HG03280 (cell line): ENCODE data around the gene NHS.
"Not testable (repeated sequence)": the region's sequence is repeated elsewhere in the genome, so short reads cannot be mapped to it uniquely, and the experiment has no call there.

Experiments used
- ATAC-seq: cut with Tn5 transposase; IDR thresholded peaks from one replicate; pipeline ENCODE4 v1.9.1; 2021; ENCODE audit warnings: mild to moderate bottlenecking, moderate library complexity; ENCODE audit not compliant: unreplicated experiment

Gene NHS

DNA sequence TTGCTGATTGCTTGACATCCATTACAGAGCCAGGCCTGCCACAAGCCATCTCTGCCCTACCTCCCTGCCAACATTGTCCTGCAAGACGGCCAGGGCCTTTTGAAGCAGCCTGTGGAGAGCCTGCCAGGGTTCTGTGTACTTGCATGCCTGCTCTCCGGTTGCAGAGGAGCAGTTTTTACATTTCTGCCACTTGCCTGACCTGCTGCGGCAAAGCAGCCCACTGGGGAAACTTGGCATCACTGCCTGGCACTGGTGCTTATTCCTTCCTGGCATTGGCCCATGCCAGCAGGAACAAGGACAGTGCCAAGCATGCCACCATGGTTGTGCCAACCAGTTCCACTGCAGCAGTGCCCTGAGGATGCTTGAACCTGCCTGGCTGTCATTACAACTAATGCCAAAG, 167.1 kb downstream of the NHS start:
- no peak for ATAC-seq

- ATAC-seq, result no peak
These were observed 169.8 kb downstream of the NHS start for GRCh38 chrX:17544821-17545220.

- ATAC-seq, result no peak
These were observed 171.4 kb downstream of the NHS start for GRCh38 chrX:17546356-17546755.

- ATAC-seq, result peak; percentile 72
These were observed 172.7 kb downstream of the NHS start for GRCh38 chrX:17547658-17548057.

- no peak for ATAC-seq
These were observed 174.2 kb downstream of the NHS start for GRCh38 chrX:17549107-17549651.

- no peak for ATAC-seq
These were observed 175.0 kb downstream of the NHS start for GRCh38 chrX:17550011-17550410.

DNA sequence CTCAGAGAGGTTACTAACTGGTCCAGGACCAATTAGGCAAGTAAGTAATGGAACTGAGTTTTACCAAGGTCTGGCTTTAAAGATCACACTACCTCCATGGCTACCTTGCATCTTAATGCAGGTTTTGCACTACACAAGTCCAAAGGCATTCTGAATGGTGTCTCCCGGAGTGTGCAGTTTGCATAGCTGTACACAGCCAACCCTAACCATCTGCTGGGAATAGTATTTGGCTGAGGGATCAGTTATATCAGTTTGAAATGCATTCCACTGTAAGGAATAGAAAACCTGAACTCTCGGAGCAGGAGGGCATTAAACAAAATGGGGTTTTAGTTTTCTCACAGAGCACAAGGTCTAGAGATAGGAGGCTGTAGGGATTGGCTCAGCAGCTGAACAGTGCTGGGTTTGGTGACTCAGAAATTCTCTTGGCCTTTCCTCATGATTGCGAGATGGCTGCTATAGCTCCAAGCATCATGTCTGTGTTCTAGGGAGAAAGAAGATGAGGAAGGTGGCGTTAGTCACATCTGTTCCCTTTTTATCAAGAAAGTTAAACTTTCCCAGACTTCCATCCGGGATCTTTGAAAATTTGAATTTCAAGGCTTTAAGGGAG, 177.1 kb downstream of the NHS start:
- no peak for ATAC-seq

- no peak for ATAC-seq
These were observed 178.5 kb downstream of the NHS start for GRCh38 chrX:17553469-17553868.

- no peak for ATAC-seq
These were observed 179.0 kb downstream of the NHS start for GRCh38 chrX:17553961-17554482.

GRCh38 chrX:17554914-17555313, 179.9 kb downstream of the NHS start:
- ATAC-seq, result no peak

GRCh38 chrX:17555846-17556245, 180.8 kb downstream of the NHS start:
- no peak for ATAC-seq

GRCh38 chrX:17559728-17560379, 184.9 kb downstream of the NHS start:
- ATAC-seq, result no peak

- ATAC-seq, result no peak
These were observed 185.4 kb downstream of the NHS start for GRCh38 chrX:17560385-17560784.

DNA sequence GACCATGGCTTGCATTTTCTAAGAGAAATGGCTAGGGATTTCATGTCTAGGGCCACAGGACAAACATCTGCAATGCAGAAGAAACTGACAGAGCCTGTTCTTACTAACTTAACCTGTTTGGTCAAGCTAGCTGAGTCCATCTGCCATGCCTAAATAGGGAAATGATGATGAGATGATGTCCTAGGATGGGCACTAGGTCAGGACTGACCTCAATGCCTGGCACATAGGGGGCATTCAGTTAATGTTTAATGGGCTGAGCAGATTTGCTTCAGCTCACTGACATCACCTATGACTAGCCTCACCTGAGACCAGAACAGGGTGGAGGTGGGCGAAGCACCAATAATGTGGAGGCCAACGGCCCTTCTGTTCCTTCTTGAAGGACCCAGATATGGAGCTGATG, 188.1 kb downstream of the NHS start:
- no peak for ATAC-seq

DNA sequence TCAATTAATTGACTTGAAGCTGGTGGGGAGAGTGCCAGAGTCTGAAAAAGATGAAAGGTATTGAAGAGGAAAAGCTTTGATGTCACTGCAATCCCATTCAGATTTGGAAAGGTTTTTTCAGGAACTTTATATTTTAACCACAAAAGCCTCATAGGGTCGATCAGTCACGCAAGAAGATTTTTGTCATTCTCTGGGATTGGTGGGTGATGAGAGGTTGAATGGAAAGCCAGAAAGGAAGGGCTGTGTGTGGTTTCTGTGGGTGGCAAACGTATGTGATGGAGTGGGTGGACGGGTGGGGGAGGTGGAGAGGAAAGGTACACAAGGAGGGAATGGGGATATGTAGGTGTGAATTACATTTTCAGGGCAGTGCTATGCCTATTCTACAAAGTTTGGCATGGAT, 188.5 kb downstream of the NHS start:
- no peak for ATAC-seq

GRCh38 chrX:17564689-17565409, 189.8 kb downstream of the NHS start:
- ATAC-seq, result no peak

DNA sequence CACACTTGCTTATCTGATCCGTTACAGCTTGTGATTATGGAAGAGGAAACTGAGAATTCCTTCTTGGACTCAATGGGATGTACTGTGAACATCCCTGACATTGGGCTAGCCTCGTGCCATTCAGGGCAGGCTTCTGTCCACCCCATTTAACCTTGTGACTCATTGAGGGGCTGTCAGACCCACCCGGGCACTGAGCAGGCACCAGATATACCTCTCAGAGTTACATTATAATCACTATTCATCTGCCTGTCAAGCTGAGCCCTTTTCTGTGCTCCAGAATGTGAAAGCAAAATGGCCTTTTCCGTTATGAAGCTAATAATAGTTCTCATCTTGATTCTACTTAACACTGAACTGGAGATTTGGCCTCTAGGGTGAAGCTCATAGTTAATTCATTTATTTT, 191.7 kb downstream of the NHS start:
- no peak for ATAC-seq

DNA sequence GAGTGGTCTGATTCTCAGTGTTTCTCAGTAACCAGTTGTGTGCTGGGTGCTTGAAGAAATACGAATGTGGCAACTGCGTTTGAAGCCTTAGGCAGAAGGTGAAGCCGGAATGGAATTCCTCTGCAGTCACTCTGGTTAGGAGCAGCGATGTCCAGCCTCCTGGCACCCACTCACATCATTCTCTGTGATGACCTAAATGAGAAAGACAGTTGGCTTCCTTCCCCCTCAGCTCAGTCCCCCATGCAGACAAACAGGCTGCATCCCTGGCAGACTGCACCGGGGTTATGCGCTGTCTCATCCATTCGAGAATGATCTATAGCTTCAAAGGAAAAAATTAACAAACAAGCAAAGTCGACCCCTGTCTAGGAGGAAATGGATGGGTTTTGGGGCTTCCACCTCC, 192.2 kb downstream of the NHS start:
- no peak for ATAC-seq

- no peak for ATAC-seq
These were observed 192.8 kb downstream of the NHS start for GRCh38 chrX:17567821-17568220.

DNA sequence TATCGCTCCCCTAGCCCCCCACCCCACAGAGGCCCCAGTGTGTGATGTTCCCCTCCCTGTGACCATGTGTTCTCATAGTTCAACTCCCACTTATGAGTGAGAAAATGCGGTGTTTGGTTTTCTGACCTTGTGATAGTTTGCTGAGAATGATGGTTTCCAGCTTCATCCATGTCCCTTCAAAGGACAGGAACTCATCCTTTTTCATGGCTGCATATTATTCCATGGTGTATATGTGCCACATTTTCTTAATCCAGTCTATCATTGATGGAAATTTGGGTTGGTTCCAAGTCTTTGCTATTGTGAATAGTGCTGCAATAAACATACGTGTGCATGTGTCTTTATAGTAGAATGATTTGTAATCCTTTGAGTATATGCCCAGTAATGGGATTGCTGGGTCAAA, 193.8 kb downstream of the NHS start:
- not testable (repeated sequence) for ATAC-seq

- no peak for ATAC-seq
These were observed 204.0 kb downstream of the NHS start for GRCh38 chrX:17579026-17579425.
